Fibroblast of pulmonary artery (primary cell): ENCODE measurements around the gene MON2.

ENCODE experiments used
- DNase-seq: peaks from one replicate; pipeline ENCODE4 v3.0.0-alpha.2; 2010; ENCODE audit warnings: low read depth
- H3K4me3 ChIP-seq: replicated peaks from 2 replicates; pipeline ENCODE4 v1.5.1; 2011; ENCODE audit warnings: low read depth, mild to moderate bottlenecking, control low read depth, low read length, moderate library complexity
- CTCF ChIP-seq: IDR thresholded peaks from 2 replicates; pipeline ENCODE4 v1.5.1; 2011; ENCODE audit warnings: mild to moderate bottlenecking, control low read depth, low read length, inconsistent platforms; ENCODE audit errors: missing control alignments

Gene MON2, protein sequence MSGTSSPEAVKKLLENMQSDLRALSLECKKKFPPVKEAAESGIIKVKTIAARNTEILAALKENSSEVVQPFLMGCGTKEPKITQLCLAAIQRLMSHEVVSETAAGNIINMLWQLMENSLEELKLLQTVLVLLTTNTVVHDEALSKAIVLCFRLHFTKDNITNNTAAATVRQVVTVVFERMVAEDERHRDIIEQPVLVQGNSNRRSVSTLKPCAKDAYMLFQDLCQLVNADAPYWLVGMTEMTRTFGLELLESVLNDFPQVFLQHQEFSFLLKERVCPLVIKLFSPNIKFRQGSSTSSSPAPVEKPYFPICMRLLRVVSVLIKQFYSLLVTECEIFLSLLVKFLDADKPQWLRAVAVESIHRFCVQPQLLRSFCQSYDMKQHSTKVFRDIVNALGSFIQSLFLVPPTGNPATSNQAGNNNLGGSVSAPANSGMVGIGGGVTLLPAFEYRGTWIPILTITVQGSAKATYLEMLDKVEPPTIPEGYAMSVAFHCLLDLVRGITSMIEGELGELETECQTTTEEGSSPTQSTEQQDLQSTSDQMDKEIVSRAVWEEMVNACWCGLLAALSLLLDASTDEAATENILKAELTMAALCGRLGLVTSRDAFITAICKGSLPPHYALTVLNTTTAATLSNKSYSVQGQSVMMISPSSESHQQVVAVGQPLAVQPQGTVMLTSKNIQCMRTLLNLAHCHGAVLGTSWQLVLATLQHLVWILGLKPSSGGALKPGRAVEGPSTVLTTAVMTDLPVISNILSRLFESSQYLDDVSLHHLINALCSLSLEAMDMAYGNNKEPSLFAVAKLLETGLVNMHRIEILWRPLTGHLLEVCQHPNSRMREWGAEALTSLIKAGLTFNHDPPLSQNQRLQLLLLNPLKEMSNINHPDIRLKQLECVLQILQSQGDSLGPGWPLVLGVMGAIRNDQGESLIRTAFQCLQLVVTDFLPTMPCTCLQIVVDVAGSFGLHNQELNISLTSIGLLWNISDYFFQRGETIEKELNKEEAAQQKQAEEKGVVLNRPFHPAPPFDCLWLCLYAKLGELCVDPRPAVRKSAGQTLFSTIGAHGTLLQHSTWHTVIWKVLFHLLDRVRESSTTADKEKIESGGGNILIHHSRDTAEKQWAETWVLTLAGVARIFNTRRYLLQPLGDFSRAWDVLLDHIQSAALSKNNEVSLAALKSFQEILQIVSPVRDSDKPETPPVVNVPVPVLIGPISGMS (N-terminal part only)

DNA sequence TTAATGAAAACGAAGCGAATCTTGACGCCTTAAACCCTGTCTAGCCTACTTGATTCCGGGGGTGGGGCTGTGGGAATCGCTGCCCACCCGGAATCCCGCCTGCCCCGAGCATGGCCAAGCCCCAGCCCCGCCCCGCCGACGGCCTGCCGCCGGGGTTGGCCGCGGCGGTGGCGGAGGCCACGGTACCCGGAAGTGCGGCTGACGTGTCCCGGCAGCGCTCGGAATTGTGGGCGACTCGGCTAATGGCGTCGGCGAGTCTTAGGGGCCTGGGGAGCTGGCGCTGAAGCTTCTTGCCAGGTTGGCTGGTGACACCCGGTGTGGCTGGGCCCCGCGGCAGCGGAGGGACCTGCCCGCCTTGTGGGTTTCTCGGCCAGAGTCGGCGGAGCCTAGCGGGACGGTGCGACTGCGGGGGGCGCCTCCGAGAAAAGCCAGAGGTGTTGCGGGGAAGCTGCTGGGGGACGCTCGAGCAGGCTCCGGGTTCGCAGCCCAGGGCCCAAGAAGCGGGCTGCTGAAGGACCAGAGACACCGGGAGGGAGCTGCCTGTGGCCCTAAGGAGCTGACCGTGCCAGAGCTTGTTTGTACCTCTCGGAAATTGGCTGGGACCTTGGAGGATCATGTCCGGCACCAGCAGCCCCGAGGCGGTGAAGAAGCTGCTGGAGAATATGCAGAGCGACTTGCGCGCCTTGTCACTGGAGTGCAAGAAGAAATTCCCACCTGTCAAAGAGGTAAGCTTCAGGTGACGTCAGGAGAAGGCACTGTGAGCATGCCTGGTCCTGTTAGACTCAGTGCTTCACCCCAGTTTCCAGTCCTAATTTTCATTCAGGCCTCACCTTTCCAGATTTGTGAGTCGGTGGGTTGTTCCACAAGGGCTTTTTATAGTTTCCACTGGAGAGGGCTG lies at the start of gene MON2:
Gene MON2 (plus strand): TSS at position 233 of the 898 bp plus-strand sequence. CDS start 382 bp downstream, at position 615.
- TF ChIP-seq CTCF, result no peak
- peak; percentile 81 for DNase-seq
- peak within 1 kb of the TSS; percentile 73 for H3K4me3 ChIP-seq

GRCh38 chr12:62426089-62426488 lies 40.5 kb upstream of the MON2 start:
- no peak for TF ChIP-seq CTCF
- DNase-seq, result peak; percentile 52
- no peak overlapping the region for H3K4me3 ChIP-seq

GRCh38 chr12:62429457-62429856 lies 37.2 kb upstream of the MON2 start:
- no peak for TF ChIP-seq CTCF
- no peak for DNase-seq
- H3K4me3 ChIP-seq, result no peak overlapping the region

DNA sequence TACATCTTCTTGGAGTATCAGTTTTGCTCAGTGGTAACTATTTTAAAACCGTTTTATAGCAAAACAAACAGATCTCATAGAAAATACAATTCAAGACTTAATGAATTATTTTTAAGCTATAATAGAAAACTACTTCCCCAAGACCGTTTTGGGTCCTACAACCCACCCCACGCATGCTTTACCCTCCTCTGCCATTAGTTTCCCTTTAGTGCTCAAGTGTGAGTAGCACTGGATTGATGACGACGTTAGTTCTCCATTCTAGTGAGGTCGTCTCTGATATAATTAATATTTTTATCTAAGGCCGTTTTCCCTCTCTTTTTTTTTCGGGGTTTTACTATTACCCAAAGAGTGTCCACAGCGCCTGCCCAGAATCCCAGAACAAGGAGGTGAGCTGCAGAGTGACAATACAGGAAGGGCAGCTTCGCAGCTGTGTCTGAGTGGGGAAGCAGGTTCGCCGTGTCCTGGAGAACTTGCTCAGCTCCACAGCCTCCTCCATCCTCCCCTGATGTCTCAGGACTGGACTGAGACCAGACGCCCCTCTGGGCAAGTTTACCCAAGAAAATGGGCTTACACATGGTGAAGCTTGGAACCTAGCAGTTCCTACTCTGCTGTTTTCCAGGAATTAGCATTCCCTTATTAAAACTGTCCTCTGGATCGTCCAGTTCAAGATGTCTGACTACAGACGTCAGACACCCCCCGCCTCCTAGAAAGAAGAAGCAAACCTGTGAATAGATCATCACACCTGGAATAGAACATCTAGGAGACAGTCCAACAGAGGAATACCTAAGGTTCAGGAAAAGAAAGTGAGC lies 31.9 kb upstream of the MON2 start:
- peak overlapping the region; percentile 46 for H3K4me3 ChIP-seq
- TF ChIP-seq CTCF, result no peak
- DNase-seq, result no peak

- peak overlapping the region; percentile 46 for H3K4me3 ChIP-seq
- peak; percentile 73 for DNase-seq
- peak; percentile 76 for TF ChIP-seq CTCF
Measured at GRCh38 chr12:62435303-62436163, 31.1 kb upstream of the MON2 start.
